Body of pancreas (tissue), 4 donors: ENCODE data around the gene CXCR6.

Source experiments
- POLR2A ChIP-seq, 3 donors: fragments of 450-650 bp; IDR thresholded peaks; one replicate each; pipeline ENCODE4 v1.6.1; 2016; ENCODE audit warnings: antibody characterized with exemption in 3 of 3, mild to moderate bottlenecking in 2 of 3
- TF ChIP-seq, protein P1 (sequence below), 7 experiments: fragments of 450-650 bp in 4 of 7; fragments of 200-600 bp in 3 of 7; sonication (generic) in 3 of 7; IDR thresholded peaks; one replicate each; pipeline ENCODE4 v1.5.1; 2016 to 2019; ENCODE audit warnings: antibody characterized with exemption in 7 of 7

DNA sequence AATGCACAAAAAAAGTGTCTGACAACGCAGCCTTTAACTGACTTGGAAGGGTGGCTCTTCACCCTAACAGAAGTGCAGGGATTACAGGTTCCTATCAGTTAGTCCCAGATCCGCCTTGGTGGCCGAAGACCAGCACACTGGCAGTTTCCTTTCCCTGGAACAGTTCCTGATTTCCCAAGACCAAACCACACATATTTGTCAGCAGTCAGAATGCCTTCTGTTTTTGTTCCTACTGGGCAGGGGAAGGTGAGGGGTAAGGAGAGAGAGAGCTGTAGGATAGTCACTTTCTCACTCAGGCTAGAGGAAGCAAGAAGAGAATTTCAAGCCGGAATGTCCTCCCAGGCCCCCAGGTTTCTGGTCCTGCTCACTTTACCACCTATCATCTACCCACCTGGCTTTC, 9.2 kb downstream of the CXCR6 start:
- TF ChIP-seq, protein P1, sequence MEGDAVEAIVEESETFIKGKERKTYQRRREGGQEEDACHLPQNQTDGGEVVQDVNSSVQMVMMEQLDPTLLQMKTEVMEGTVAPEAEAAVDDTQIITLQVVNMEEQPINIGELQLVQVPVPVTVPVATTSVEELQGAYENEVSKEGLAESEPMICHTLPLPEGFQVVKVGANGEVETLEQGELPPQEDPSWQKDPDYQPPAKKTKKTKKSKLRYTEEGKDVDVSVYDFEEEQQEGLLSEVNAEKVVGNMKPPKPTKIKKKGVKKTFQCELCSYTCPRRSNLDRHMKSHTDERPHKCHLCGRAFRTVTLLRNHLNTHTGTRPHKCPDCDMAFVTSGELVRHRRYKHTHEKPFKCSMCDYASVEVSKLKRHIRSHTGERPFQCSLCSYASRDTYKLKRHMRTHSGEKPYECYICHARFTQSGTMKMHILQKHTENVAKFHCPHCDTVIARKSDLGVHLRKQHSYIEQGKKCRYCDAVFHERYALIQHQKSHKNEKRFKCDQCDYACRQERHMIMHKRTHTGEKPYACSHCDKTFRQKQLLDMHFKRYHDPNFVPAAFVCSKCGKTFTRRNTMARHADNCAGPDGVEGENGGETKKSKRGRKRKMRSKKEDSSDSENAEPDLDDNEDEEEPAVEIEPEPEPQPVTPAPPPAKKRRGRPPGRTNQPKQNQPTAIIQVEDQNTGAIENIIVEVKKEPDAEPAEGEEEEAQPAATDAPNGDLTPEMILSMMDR (IDR thresholded peaks at IDR 0.05): no peak
- no peak for TF ChIP-seq POLR2A (IDR thresholded peaks at IDR 0.05)
